NCI-H187 (cell line): Measurements from ENCODE around the gene WAPL.
"Not testable (repeated sequence)": the region's sequence is repeated elsewhere in the genome, so short reads cannot be mapped to it uniquely, and the experiment has no call there.

ENCODE experiments used
- DNase-seq, 2 experiments: peaks; one replicate each; lab custom pipeline; 2025; lab: John Stamatoyannopoulos, UW

The WAPL gene

DNA sequence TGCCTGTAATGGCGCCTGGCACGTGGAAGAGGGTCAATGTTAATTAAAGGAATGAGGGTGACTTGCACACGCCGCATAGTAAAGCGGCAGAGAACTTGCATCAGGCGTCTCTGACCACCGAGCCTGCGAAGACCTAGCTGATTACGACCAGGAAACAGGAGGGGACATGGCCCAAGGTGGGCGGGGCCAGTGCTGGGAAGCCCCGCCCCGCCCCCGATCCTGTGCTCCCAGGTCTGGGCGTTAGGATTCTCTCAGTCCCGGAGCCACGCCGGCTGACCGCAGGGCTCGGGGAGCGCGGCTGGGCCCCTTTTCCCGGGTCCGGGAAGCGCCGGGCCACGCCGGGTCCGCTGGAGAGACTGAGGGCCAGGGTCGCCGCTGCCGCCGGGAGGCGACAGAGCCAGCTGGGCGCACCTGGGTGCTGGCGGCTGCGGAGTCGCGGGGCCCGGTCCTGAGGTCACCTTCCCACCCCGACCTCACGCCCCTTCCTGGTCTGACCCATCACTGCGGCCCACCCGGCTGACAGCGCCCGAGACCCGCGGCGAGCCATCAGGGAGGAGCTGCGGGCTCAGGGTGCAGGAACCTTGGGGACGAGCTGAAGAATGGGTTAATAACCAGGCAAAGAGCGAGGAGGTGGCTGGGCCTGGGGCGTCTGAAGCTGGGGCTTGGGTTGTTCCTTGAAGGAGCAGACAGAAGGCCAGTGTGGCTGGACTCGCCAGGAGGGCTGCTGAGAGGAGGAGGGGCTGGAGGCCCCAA, 132.0 kb downstream of the WAPL start:
- no peak for DNase-seq

DNA sequence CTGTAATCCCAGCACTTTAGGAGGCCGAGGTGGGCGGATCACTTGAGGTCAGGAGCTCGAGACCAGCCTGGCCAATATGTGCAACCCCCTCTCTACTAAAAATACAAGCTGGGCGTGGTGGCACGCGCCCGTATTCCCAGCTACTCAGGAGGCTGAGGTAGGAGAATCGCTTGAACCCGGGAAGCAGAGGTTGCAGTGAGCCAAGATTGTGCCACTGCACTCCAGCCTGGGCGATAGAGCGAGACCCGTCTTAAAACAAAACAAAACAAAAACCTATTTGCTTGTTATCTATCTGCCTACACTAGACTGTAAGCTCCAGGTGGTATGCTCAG, 132.5 kb downstream of the WAPL start:
- not testable (repeated sequence) for DNase-seq

DNA sequence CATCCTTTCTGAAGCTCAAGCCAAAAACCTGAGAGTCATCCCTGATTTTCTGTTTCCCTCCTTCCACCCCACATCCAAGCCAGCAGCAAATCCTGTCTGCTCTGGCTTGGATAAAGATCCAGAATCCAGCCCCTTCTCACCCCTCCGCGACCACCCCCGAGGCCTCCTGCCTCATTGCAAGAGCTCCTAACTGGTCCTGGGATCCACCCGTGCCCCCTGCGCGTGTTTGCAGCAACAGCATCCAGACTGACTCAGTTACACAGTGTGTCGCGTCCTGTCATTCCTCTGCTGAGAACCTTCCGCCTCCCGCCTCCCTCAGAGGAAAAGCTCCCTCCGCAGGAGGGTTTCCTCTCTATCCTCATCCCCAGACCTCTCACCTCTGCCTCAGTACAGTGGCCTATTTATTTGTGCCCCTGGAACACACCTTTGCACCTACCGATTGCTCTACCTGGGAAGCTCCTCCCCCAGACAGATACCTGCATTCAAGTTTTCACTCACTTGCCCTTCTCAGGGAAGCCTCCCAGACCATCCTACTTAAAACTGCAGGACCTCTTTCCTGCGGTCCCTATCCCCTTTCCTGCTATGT, 133.4 kb downstream of the WAPL start:
- no peak for DNase-seq

DNA sequence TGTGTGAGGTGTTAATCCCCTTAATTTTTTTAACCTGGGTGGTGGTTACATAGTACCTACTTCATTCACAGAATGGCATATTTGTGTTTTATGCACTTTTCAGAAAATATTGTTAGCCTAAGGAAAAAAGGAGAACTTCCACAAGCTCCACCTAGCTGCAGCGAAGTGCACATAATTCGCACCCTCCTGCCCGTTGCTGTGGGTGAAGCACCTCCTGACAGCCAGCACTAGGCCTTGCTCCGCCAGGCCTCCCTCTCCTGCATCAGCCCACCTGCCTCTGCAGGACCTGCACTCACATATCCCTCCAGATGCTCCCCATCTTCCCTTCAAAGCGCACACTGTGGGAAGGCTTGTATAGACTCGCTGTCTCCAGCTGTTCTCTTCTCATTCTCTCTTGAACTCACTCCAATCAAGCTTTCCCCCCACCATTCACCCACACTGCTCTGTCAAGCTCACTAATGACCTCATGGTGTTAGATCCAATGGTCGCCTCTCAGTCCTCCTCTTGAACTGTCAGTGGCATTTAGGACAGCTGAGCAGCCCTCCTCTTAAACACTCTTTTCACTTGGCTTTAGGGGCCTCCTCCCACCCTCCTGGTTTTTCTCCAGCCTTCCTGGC, 134.3 kb downstream of the WAPL start:
- DNase-seq, result no peak

DNA sequence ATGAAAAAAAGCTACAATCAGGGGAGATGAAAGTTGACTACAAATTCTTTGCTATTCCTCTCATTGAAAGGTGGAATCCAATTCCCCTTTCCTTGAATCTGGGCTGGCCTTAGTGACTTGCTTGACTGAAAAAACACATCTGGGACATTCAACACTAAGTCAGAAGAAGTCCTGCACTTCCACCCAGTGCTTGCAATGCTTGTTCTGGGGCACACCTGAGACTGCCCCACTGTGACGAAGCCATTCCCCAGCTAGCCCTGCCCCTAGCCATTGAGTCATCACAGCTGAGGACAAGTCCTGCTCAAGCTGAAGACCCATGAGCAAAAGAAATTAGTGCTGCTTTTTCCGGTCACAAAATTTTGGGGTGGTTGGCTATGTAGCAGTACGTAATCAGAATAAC, 135.8 kb downstream of the WAPL start:
- no peak for DNase-seq
